Activated T-cell treated with anti-CD3 and anti-CD28 coated beads, Interleukin-2, amount 50 U/mL, for 72 hours (primary cell): Measurements from ENCODE around the gene AGBL1. TPM values are rescaled to one million over a fixed set of nuclear protein-coding genes. Genes with fewer than 3 reads are reported as not detected.

Experiments used
- ATAC-seq, 2 donors: fragments of 150-1000 bp; cut with Tn5 transposase; replicated peaks in 1 of 2; 2 replicates each; pipeline ENCODE4 v1.10.0; 2021; ENCODE audit warnings: moderate library complexity in 2 of 2, mild to moderate bottlenecking in 1 of 2
- DNase-seq, 2 donors: peaks; one replicate each; pipeline ENCODE4 v3.0.0; 2021 to 2022; ENCODE audit warnings: mixed read lengths in 1 of 2
- H3K27ac Mint-ChIP-seq: one replicate; pipeline ENCODE4 v1.8.0; 2022; ENCODE audit warnings: mild to moderate bottlenecking, moderate library complexity, mixed read lengths
- H3K27me3 Mint-ChIP-seq: one replicate; pipeline ENCODE4 v1.8.0; 2022; ENCODE audit warnings: low read depth, mixed read lengths
- H3K36me3 Mint-ChIP-seq, 2 donors: one replicate each; pipeline ENCODE4 v1.8.0; 2022; ENCODE audit warnings: mixed read lengths in 2 of 2, mild to moderate bottlenecking in 1 of 2; ENCODE audit not compliant: insufficient read depth in 2 of 2
- H3K4me1 Mint-ChIP-seq: one replicate; pipeline ENCODE4 v1.8.0; 2022; ENCODE audit warnings: low read depth, mixed read lengths
- H3K4me3 Mint-ChIP-seq, 2 donors: one replicate each; pipeline ENCODE4 v1.8.0; 2022; ENCODE audit warnings: mild to moderate bottlenecking in 2 of 2, mixed read lengths in 2 of 2, moderate library complexity in 2 of 2
- H3K9me3 Mint-ChIP-seq, 2 donors: one replicate each; pipeline ENCODE4 v1.8.0; 2022; ENCODE audit warnings: mixed read lengths in 2 of 2
- total RNA-seq, 2 donors: library from RNA; stranded (reverse); gene quantifications; one replicate each; pipeline ENCODE4 v1.2.3, GENCODE V29; 2022

Gene AGBL1
- total RNA-seq, 2 donors from 2014 or later, result 0.14 TPM; not detected in 1

DNA sequence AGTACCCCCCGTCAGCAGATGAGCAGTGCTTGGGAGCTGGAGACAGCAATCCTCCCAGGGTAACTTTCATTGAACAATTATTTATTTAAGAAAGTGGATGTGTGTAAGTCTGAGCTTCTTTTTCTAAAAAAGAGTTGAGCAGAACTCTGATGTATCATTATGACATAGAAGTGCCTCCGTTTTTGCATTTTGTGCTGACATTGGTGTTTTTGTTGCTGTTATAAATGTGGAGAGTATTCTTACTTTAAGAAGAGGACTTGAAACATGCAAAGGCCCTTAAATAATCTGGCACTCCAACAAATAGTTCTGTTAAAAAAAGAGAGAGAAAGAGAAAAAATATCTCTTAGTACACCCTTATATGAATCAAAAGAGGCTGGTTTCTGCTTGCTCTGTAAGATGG is 217.1 kb downstream of the AGBL1 start:
- no peaks in the 10 kb centered on the region for H3K9me3 Mint-ChIP-seq
- no peak for ATAC-seq
- H3K4me1 Mint-ChIP-seq, result no peaks in the 10 kb centered on the region
- no peaks in the 10 kb centered on the region for H3K36me3 Mint-ChIP-seq
- no peak overlapping the region for H3K27ac Mint-ChIP-seq
- no peaks in the 10 kb centered on the region for H3K27me3 Mint-ChIP-seq
- no peak overlapping the region for H3K4me3 Mint-ChIP-seq
- no peak for DNase-seq

DNA sequence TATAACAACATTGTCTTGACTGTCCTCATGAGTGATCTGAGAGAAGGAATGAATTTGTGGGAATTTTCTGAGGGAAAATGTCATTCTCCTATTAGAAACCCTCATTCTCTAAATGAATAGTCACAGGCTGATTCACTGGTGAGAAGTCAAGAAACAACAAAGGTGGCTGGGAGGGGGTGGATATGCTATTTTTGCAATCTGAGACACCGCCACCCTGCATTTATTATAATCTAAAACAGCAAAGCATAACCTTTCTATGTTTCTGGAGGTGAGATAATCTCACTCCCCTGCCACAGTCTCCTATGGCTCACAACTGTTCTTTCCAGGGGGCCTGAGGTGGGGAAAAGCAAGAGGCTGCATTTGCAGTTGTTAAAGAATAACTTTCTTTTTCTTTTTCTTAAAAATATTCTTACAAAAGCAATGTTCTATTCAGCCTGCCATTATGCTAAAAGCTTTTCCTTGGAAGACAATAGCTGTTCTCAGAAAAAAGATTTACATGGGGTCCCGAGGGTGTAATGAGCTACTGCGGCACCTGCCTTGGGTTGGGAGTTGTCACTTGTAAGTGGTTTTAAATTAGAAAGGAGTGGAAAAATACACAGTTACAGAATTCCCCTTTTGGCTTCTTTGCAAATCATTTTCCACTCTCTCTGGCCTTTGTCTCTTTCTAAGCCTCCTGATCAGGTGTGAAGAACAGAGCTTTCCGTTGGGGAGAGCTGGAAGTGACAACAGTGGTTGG is 220.9 kb downstream of the AGBL1 start:
- DNase-seq, result no peak
- no peaks in the 10 kb centered on the region for H3K9me3 Mint-ChIP-seq
- H3K27ac Mint-ChIP-seq, result no peak overlapping the region
- no peaks in the 10 kb centered on the region for H3K27me3 Mint-ChIP-seq
- no peaks in the 10 kb centered on the region for H3K36me3 Mint-ChIP-seq
- no peak for ATAC-seq
- H3K4me1 Mint-ChIP-seq, result no peaks in the 10 kb centered on the region
- H3K4me3 Mint-ChIP-seq, result no peak overlapping the region

DNA sequence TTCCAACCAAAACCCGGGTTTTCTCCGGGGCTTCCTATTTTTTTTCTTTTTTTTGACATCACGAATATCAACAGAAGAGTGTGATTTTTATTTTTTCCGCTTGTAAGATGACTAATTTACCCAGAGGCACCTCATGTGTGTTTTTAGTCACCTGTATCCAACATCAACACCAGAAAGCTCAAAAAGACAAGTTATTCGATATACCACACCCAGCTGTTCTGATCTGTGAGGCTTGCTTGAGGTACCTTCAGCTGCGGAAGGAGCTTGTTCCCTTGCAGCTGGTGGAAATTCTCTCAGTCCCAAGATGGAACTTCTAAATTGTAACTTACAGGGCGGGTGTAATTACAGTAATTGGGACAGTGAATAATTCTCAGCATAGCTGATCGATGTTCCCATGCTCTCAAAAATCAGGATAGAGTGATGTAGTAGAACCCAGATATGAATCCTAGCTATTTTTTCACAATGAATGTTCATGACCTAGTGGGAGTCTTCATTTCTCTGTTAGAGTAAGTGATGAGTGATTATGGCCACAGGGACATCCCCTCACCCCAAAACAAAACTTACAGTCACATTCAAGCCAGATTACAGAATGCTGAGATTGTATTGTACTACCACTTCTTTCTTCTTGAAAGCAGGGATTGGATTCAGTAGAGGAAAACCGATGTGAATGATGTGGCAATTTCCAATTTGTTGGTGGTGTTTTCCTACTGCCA is 232.1 kb downstream of the AGBL1 start:
- H3K9me3 Mint-ChIP-seq, result no peaks in the 10 kb centered on the region
- H3K27me3 Mint-ChIP-seq, result peaks cover 14% of the 10 kb centered on the region
- H3K27ac Mint-ChIP-seq, result no peak overlapping the region
- peaks cover 0 to 2% of the 10 kb centered on the region in 2 donors for H3K36me3 Mint-ChIP-seq
- H3K4me1 Mint-ChIP-seq, result peaks cover 18% of the 10 kb centered on the region
- no peak for DNase-seq
- peak; percentile 69 to 87 for ATAC-seq
- H3K4me3 Mint-ChIP-seq, result no peak overlapping the region

GRCh38 chr15:86312486-86312885 is 232.8 kb downstream of the AGBL1 start:
- Mint-ChIP-seq H3K9me3 (peaks cover 0 to 3% of the 10 kb centered on the region in 2 donors), H3K4me3 (no peak overlapping the region), H3K27ac (no peak overlapping the region), H3K27me3 (peaks cover 20% of the 10 kb centered on the region), H3K4me1 (peaks cover 20% of the 10 kb centered on the region), H3K36me3 (peaks cover 2 to 3% of the 10 kb centered on the region in 2 donors)
- ATAC-seq (no peak), DNase-seq (no peak)

- H3K27ac Mint-ChIP-seq, result no peak overlapping the region
These were observed 236.5 kb downstream of the AGBL1 start for GRCh38 chr15:86316216-86316615.

DNA sequence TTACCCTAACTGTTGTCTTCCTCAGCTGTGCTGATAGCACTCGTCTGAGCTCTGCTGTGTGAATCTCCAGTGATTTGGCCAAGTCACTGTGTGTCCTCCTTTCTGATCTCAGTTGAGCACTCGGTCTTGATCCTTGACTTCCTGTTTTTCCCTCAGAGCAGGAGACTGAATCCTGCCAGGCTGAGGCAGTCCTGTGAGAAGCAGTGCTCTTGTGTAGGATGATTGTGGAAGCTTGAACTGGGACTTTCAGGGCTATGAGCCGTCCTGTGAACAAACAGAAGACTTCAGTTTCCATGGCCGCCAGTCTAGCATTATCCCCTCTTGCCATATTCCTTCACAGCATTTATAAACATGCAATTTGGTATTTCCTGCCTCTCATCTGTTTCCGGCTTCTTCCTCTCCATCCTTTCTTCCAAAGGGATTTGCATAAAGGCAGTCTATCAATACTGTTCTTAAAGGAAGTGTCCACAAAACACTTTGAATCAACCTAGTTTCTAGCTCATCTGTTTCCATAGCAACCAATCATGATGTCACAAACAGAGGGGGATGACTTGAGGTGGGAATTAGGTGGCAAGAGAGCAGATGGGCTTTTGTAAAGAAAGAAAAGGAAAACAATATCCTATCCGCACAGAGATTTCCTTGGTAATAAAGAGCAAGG is 237.2 kb downstream of the AGBL1 start:
- peaks cover 0 to 5% of the 10 kb centered on the region in 2 donors for H3K9me3 Mint-ChIP-seq
- no peak overlapping the region for H3K27ac Mint-ChIP-seq
- H3K36me3 Mint-ChIP-seq, result peaks cover 0 to 3% of the 10 kb centered on the region in 2 donors
- no peak overlapping the region for H3K4me3 Mint-ChIP-seq
- ATAC-seq (no peak), DNase-seq (no peak)
- H3K4me1 Mint-ChIP-seq, result peaks cover 13% of the 10 kb centered on the region
- H3K27me3 Mint-ChIP-seq, result peaks cover 20% of the 10 kb centered on the region

More at GRCh38 chr15:86316216-86316615, 236.5 kb downstream of the AGBL1 start:
- peaks cover 20% of the 10 kb centered on the region for H3K27me3 Mint-ChIP-seq
- peaks cover 19% of the 10 kb centered on the region for H3K4me1 Mint-ChIP-seq
- H3K36me3 Mint-ChIP-seq, result peaks cover 0 to 3% of the 10 kb centered on the region in 2 donors
- no peak overlapping the region for H3K4me3 Mint-ChIP-seq
- no peak for DNase-seq
- ATAC-seq, result no peak
- H3K9me3 Mint-ChIP-seq, result peaks cover 0 to 5% of the 10 kb centered on the region in 2 donors

GRCh38 chr15:86317384-86317740 is 237.7 kb downstream of the AGBL1 start:
- DNase-seq (no peak), ATAC-seq (no peak)
- Mint-ChIP-seq H3K36me3 (peaks cover 0 to 3% of the 10 kb centered on the region in 2 donors), H3K4me3 (no peak overlapping the region), H3K27ac (no peak overlapping the region), H3K27me3 (peaks cover 20% of the 10 kb centered on the region), H3K4me1 (peaks cover 9% of the 10 kb centered on the region), H3K9me3 (peaks cover 0 to 5% of the 10 kb centered on the region in 2 donors)

- Mint-ChIP-seq H3K4me1 (no peaks in the 10 kb centered on the region), H3K27me3 (peaks cover 19% of the 10 kb centered on the region)
- DNase-seq, result no peak
These were observed 243.0 kb downstream of the AGBL1 start for GRCh38 chr15:86322629-86323028.

DNA sequence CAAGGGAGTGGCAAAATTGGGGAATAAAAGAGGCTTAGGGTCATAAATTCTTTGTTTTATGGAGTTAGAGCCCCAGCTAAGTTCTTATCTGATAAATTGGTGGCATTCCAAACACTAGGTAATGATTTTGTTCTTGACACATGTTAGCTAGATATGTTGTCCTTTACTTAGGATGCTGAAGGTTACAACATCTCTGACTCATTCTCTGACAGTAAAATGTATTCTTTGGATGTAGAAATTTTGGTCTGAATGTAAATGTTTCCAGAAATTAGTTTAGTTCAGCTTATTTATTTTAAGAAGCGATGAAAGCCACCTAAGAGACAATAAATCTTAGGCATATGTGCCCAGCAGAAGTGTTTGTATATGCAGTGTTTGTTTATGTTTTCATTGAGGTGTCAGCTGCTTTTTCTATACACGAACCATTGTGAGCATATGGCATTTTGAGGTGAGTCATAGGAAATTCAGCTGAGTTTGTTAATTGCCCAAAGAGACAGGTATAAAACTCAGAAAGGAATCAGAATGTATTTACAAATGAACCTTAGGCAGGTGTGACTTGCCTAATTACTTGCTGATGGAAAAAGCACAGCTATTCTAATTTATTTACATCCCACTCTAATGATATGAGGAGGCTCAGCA is 247.7 kb downstream of the AGBL1 start:
- no peak for ATAC-seq
- Mint-ChIP-seq H3K27ac (no peak overlapping the region), H3K4me1 (no peaks in the 10 kb centered on the region), H3K9me3 (peaks cover 2 to 5% of the 10 kb centered on the region in 2 donors), H3K36me3 (peaks cover 0 to 5% of the 10 kb centered on the region in 2 donors), H3K27me3 (peaks cover 26% of the 10 kb centered on the region), H3K4me3 (no peak overlapping the region)
- no peak for DNase-seq

More at GRCh38 chr15:86322629-86323028, 243.0 kb downstream of the AGBL1 start:
- H3K27ac Mint-ChIP-seq, result no peak overlapping the region
- no peaks in the 10 kb centered on the region for H3K36me3 Mint-ChIP-seq
- no peak overlapping the region for H3K4me3 Mint-ChIP-seq
- peaks cover 0 to 2% of the 10 kb centered on the region in 2 donors for H3K9me3 Mint-ChIP-seq
- no peak for ATAC-seq

GRCh38 chr15:86328658-86329057 is 249.0 kb downstream of the AGBL1 start:
- H3K9me3 Mint-ChIP-seq, result peaks cover 2 to 8% of the 10 kb centered on the region in 2 donors
- DNase-seq, result no peak
- peaks cover 21% of the 10 kb centered on the region for H3K27me3 Mint-ChIP-seq
- H3K4me1 Mint-ChIP-seq, result peaks cover 6% of the 10 kb centered on the region
- no peak overlapping the region for H3K4me3 Mint-ChIP-seq
- H3K27ac Mint-ChIP-seq, result no peak overlapping the region
- H3K36me3 Mint-ChIP-seq, result peaks cover 0 to 7% of the 10 kb centered on the region in 2 donors
- ATAC-seq, result no peak

- H3K4me1 Mint-ChIP-seq, result peaks cover 13% of the 10 kb centered on the region
- ATAC-seq (no peak), DNase-seq (no peak)
- H3K36me3 Mint-ChIP-seq, result peaks cover 0 to 7% of the 10 kb centered on the region in 2 donors
- peaks cover 21% of the 10 kb centered on the region for H3K27me3 Mint-ChIP-seq
- no peak overlapping the region for H3K27ac Mint-ChIP-seq
- no peak overlapping the region for H3K4me3 Mint-ChIP-seq
- H3K9me3 Mint-ChIP-seq, result peaks cover 2 to 8% of the 10 kb centered on the region in 2 donors
These were observed 249.8 kb downstream of the AGBL1 start for GRCh38 chr15:86329311-86330013.

GRCh38 chr15:86333819-86334218 is 254.1 kb downstream of the AGBL1 start:
- peaks cover 22% of the 10 kb centered on the region for H3K27me3 Mint-ChIP-seq
- H3K36me3 Mint-ChIP-seq, result peaks cover 1 to 7% of the 10 kb centered on the region in 2 donors
- peak overlapping the region in 1 of 2 donors; percentile 35 for H3K4me3 Mint-ChIP-seq
- ATAC-seq, result peak; percentile 47 to 55
- H3K4me1 Mint-ChIP-seq, result peaks cover 13% of the 10 kb centered on the region
- no peak for DNase-seq
- H3K9me3 Mint-ChIP-seq, result peaks cover 10 to 11% of the 10 kb centered on the region in 2 donors
- no peak overlapping the region for H3K27ac Mint-ChIP-seq
